HG03378 (cell line): ENCODE measurements around the gene HMX1.

ENCODE experiments used
- ATAC-seq: cut with Tn5 transposase; IDR thresholded peaks from one replicate; pipeline ENCODE4 v1.9.1; 2021; ENCODE audit warnings: mild to moderate bottlenecking, moderate library complexity; ENCODE audit not compliant: unreplicated experiment

Gene HMX1

DNA sequence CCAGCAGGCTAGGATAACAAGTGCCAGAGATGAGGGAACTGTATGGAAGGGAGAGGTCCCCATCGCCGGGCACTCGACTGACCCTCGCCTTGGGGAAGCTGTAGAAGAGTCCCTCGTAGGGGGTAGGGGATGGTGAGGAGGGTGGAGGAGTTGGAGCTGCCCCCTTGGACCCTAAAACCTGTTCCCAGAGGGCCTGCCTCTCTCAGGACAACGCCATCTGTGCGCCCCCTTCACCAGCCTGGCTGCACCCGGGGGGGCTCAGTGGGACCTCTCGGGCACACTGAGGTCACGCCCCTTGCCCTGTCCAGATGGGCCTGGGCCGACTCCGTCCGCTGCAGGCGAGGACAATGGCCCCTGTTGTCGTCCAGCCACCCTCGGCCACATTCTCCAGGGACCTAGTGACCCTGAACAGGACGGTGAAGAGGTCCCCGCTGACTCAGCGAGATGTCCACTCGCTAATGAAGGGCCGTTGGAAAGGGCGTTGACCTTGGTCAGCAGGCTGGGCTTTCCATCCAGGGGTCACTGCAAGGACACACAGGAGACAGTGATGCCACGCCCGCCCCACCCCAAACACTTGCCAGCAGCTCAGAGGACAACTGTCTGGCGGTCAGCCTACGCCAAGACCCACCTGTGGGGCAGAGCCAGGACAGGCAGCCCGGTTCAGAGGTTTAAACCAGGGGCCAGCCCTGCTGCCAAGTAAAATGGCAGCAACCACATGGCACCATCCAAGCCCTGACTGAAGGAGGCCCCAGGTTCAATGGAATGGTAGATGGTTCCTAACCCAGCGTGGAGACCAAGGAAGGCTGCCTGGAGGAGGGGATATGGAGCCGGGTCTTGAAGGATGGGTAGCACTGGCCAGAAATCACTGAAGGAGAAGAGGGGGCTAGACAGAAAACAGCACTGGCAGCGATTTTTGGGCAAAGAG, 51.2 kb downstream of the HMX1 start:
- ATAC-seq = no peak

GRCh38 chr4:8819473-8820177, 52.0 kb downstream of the HMX1 start:
- no peak for ATAC-seq

DNA sequence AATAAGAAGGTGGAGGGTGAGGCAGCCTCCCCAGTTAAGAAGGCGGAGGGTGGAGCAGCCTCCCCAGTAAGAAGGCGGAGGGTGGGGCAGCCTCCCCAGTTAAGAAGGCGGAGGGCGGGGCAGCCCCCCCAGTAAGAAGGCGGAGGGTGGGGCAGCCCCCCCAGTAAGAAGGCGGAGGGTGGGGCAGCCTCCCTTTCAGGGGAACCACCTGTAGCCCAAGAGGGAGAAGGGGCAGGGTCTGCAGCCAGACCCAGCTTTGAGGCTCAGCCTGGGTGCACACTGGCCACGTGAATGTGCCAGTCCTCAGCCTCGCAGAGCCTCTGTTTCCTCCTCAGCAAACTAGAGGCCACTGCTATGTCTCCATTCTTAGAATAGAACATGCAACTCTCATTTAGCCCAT, 52.6 kb downstream of the HMX1 start:
- no peak for ATAC-seq

DNA sequence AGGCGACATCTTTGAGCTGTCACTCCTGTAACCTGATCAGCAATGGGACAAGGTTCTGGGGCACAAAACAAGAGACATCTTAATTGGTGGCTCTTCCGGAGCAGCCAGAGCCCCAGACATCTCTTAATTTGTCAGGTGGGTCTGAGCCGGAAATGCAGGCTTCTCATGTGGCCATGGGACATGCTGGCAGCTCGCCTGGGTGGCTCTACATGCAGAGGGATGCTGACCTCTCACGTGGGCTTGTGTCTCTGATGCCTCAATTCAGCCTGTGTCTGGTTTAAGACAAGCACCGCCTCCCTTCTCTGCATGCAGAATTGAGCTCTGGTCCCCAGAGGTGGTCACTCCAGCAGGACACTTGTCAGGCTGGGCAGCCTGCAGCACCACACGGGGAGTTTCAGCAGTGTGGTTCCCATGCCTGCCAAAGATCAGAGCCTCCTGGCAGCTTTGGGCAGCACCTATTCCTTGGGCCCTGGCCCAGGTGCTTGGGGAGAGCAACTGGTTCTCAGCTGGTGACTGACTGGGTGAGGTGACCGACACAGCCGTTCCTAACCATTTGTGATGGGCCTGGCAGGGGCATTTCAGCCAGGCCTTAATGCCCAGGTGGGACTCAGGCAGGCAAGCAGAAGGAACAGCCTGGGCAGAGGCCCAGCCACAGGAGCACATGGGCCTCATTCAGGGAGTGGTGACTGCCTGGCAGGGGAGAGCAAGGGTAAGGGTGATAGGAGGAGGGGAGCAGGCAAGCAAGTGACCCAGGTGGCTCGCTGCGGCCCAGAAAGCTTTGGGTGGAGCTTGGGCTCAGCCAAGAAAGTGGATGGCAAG, 53.4 kb downstream of the HMX1 start:
- no peak for ATAC-seq

DNA sequence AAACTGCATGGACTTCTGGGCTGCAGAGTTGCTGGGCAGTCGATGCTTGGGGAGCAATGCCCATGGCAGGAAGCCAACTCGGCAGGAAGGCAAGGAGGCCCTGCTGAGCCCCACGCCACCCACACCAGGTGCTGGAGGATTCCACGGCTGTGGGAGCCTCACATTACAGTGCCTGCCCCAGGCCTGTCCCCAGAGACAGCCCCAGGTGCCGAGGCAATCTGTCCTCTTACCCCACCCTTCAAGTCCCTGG, 53.9 kb downstream of the HMX1 start:
- no peak for ATAC-seq

GRCh38 chr4:8817096-8817812, 54.4 kb downstream of the HMX1 start:
- ATAC-seq = no peak
